ENCODE data around the gene CCDC70.
"Not testable (repeated sequence)": the region's sequence is repeated elsewhere in the genome, so short reads cannot be mapped to it uniquely, and the experiment has no call there.

The CCDC70 gene

GRCh38 chr13:51861723-51862300 lies at the start of gene CCDC70:
TSS of gene CCDC70 (plus strand) at chr13:51861969. CDS start at chr13:51865412, 3,443 bp downstream.
- DNase-seq (ENCODE audit: low read depth) = no peak

- no peak for DNase-seq (ENCODE audit: low read depth)
Measured at GRCh38 chr13:51814071-51814470, 47.7 kb upstream of the CCDC70 start.

DNA sequence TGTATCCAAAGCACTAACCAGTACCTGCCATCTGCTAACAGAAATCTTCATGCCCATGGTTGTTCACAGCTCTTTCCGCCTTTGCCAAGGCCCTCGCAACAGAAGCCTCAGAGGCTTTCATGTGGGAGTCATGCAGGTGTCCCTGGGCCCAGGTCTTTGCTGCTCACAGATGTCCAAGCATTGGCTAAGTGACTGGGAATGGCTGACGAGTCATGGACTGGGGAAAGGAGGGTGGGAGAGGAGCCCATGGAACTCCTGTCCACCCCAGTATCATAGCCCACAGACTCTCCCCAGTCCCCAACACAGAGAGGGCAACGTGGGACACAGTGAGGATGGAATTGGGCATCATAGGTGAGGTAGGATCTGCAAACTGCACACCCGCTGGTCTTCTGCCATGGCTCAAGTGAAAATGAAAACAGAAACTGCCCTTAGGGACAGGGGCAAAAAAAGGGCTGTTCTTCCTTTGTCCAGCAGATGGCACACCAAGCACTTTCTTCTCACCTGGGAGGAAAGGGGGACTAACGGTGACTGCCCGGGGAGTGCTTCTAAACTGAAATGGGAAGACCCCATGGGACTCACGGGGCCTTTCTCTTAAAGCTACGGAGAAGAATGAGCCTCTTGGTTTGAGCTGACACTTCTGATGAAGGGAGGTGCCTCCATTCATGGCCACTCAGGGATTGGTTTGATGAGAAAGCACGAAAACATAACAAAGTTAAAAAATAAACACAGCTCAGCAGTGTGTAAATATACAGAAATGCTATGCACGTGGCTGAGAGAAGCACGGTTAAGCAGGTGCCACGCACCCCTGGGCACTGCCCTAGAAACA lies 46.7 kb upstream of the CCDC70 start:
- no peak for DNase-seq (ENCODE audit: low read depth)

GRCh38 chr13:51815848-51816247 lies 45.9 kb upstream of the CCDC70 start:
- DNase-seq (ENCODE audit: low read depth) = no peak

- DNase-seq (ENCODE audit: low read depth) = no peak
Measured at GRCh38 chr13:51816604-51817249, 45.0 kb upstream of the CCDC70 start.

GRCh38 chr13:51817717-51818116 lies 44.1 kb upstream of the CCDC70 start:
- DNase-seq (ENCODE audit: low read depth) = no peak

GRCh38 chr13:51818276-51818675 lies 43.5 kb upstream of the CCDC70 start:
- no peak for DNase-seq (ENCODE audit: low read depth)

GRCh38 chr13:51818781-51819511 lies 42.8 kb upstream of the CCDC70 start:
- DNase-seq (ENCODE audit: low read depth) = no peak

DNA sequence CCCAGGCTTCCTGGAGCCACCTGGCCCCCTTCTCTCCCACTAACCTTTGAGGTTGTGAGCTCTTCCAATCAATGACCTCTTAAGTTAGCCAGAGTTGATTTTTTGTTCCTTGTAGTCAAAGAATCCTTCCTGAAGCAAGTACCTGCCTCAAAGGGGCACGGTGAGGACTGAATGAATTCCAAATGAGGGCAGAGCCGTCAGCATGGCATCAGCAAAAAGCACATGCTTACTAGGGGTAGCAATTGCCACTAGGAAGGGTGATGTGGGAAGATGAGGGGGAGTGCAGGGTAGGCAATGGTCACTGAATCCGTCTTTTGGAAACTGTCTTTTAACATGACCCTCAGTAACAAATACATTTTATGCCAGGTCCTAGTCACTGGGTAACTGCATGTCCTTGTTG lies 42.2 kb upstream of the CCDC70 start:
- no peak for DNase-seq (ENCODE audit: low read depth)

- no peak for DNase-seq (ENCODE audit: low read depth)
Measured at GRCh38 chr13:51820016-51820597, 41.7 kb upstream of the CCDC70 start.

GRCh38 chr13:51821606-51822005 lies 40.2 kb upstream of the CCDC70 start:
- DNase-seq (ENCODE audit: low read depth) = no peak

DNA sequence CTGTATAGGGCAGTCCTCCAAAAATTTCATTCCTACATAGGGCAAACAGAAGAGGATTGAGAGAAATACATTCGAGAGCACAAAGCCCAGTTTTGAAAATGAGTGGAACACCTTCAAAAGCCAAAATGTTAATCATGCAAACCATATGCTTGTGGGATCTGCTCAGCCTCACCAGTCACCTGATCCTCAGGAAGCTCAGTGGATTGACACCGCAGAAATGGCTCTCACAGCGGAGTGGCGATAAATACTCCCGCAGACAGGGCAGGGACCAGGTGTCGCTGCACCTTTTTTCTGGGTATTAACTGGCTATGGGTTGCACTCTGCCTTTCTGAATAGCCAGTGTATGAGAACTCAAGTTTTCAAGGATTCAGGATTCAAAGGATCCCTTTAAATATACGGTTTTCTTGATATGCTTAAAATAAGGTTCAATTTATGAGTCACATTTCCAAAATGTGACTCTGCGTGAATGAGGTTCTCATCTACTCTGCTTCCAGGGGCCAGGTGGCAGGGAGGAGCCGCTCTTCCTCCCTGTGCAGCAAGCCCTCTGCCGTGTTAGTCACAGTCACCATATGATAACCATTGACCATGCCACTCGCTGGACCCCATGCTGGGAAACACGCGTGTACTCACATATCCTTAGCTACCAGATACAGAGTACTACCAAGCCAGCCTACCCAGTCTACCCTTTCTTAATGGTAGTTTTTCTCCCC lies 39.5 kb upstream of the CCDC70 start:
- DNase-seq (ENCODE audit: low read depth) = no peak

GRCh38 chr13:51823359-51823758 lies 38.4 kb upstream of the CCDC70 start:
- DNase-seq (ENCODE audit: low read depth) = no peak

- DNase-seq (ENCODE audit: low read depth) = no peak
Measured at GRCh38 chr13:51823863-51824262, 37.9 kb upstream of the CCDC70 start.

DNA sequence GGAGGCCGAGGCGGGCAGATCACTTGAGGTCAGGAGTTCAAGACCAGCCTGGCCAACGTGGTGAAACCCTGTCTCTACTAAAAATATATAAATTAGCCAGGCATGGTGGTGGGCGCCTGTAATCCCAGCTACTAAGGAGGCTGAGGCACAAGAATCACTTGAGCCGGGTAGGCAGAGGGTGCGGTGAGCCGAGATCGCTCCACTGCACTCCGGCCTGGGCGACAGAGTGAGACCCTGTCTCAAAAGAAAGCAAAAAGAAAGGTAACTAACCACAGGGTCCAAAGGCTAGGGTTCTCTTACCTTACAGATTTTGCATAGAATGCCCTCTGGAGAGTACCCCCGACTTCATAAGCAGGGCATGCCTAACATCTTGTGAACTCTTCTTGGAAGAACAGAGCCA lies 37.1 kb upstream of the CCDC70 start:
- DNase-seq (ENCODE audit: low read depth) = not testable (repeated sequence)

DNA sequence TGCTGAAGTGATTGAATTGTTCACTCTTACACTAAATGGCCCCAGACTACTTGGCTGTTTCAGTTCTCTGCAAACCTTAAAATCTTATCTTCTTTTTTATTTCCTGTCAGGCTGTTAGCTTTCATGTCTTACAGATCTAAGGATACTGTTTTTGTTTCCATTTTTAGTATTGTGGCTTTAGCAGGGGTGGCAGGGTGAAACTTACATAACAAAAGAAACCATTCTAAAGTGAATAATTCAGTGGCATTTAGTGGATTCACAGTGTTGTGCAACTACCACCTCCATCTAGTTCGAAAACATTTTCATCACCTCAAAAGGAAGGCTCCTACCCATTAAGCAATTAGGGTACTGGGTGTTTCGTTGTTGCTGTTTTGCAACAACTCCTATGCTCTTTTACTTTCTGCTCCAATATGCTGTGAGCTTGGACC lies 36.6 kb upstream of the CCDC70 start:
- DNase-seq (ENCODE audit: low read depth) = no peak

DNA sequence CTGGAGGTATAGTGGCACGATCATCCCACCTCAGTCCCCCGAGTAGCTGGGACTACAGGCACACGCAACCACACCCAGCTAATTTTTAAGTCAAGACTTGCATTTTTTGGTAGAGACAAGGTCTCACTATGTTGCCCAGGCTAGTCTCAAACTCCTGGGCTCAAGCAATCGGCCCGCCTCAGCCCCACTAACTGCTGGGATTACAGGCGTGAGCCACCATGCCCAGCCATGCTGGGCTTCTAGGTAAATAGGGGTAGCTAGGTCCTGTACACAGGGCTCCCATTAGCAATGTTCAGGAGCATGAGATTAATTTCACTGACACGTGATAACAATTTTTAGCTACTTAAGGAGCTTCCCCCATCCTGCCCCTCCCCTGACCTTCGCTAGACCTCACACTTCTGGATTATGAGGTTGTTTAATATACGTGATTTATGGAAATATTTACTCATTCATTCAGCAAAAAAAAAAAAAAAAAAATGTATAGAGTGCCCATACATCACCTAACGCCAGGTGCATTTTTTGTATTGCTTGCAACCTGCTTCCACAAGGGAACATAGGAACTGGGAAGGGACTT lies 36.0 kb upstream of the CCDC70 start:
- no peak for DNase-seq (ENCODE audit: low read depth)

DNA sequence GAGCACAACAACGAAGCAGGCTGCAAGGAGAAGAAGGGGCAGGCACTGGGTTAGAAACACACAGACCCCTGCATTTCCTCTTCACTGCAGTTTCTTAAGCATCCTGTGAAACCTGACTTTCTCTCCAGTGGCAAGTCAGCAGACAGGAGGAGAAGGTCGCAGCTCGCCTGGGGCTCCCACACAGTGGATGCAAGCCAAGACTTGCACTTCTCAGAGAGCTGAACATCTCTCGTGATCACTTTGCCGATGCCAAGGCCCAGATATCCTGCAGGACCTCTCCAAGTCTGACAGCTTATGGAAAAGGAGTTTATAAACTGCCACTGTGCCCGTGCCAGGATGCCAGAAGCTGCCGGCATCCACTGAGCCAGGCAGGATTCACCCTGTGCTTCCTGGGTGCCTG lies 35.2 kb upstream of the CCDC70 start:
- no peak for DNase-seq (ENCODE audit: low read depth)

DNA sequence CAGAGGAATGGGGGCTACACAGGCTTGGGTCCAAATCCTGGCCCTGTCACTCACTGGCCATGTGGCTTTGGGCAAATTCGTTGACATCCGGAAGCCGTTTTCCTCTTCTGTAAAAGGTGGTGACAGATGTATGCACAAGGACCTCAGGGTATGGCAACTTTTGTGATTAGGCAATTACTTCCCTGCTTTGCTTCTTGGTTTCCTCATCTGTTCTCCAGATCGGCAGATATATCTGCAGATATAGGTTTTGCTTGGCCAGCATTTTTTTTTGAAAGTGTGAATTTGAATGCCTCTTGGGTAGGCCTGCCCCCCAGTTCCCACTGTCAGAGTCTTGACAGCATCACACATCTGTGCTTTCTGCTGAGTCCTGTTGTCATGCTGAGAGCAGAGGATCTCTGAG lies 34.5 kb upstream of the CCDC70 start:
- no peak for DNase-seq (ENCODE audit: low read depth)

- DNase-seq (ENCODE audit: low read depth) = no peak
Measured at GRCh38 chr13:51828730-51829567, 32.8 kb upstream of the CCDC70 start.
